HCT116 (cell line): ENCODE results near the gene PDF.
"Not testable (repeated sequence)": the region's sequence is repeated elsewhere in the genome, so short reads cannot be mapped to it uniquely, and the experiment has no call there.

Source experiments
- EGR1 ChIP-seq: IDR thresholded peaks from 2 replicates; pipeline ENCODE4 v1.6.1; 2012; ENCODE audit warnings: low read depth
- EZH2phosphoT487 ChIP-seq: fragments of 200-600 bp; IDR thresholded peaks from 2 replicates; pipeline ENCODE4 v1.6.1; 2018; ENCODE audit warnings: antibody characterized with exemption, borderline replicate concordance
- POLR2A ChIP-seq: IDR thresholded peaks from 2 replicates; pipeline ENCODE4 v1.7.0; 2011; ENCODE audit warnings: borderline replicate concordance; ENCODE audit not compliant: insufficient read depth, insufficient read length; ENCODE audit errors: extremely low read depth
- POLR2AphosphoS5 ChIP-seq: IDR thresholded peaks from 2 replicates; pipeline ENCODE4 v1.6.1; 2011; ENCODE audit warnings: mild to moderate bottlenecking, low read depth, low read length, moderate library complexity
- REST ChIP-seq: IDR thresholded peaks from 2 replicates; pipeline ENCODE4 v1.6.1; 2012; ENCODE audit warnings: low read depth
- SIN3A ChIP-seq: IDR thresholded peaks from 2 replicates; pipeline ENCODE4 v1.6.1; 2012; ENCODE audit warnings: low read depth
- SRF ChIP-seq: IDR thresholded peaks from 2 replicates; pipeline ENCODE4 v1.6.1; 2012; ENCODE audit warnings: low read depth
- TCF7L2 ChIP-seq: IDR thresholded peaks from 2 replicates; pipeline ENCODE4 v1.7.0; 2011; ENCODE audit warnings: borderline replicate concordance, inconsistent platforms; ENCODE audit not compliant: insufficient read depth, insufficient read length; ENCODE audit errors: extremely low read depth
- YY1 ChIP-seq: IDR thresholded peaks from 2 replicates; pipeline ENCODE4 v1.6.1; 2011; ENCODE audit warnings: low read length, low read depth, moderate library complexity, mild to moderate bottlenecking; ENCODE audit not compliant: insufficient replicate concordance; ENCODE audit errors: extremely low read depth
- ZBTB33 ChIP-seq: IDR thresholded peaks from 2 replicates; pipeline ENCODE4 v1.6.1; 2011; ENCODE audit warnings: mild to moderate bottlenecking, low read length, moderate library complexity; ENCODE audit not compliant: insufficient replicate concordance; ENCODE audit errors: extremely low read depth
- TF ChIP-seq, protein P1 (sequence below), 3 experiments: fragments of 200-600 bp in 1 of 3; sonication (generic) in 1 of 3; IDR thresholded peaks in 2 of 3; conservative IDR thresholded peaks in 1 of 3; 2 replicates each; pipeline ENCODE4 v1.5.1; 2012 to 2017; ENCODE audit warnings: low read depth in 2 of 3, low read length in 2 of 3, antibody characterized with exemption in 1 of 3, borderline replicate concordance in 1 of 3, control low read depth in 1 of 3, mild to moderate bottlenecking in 1 of 3, mixed read lengths in 1 of 3, mixed run types in 1 of 3, moderate library complexity in 1 of 3; ENCODE audit not compliant: insufficient read depth in 1 of 3

DNA sequence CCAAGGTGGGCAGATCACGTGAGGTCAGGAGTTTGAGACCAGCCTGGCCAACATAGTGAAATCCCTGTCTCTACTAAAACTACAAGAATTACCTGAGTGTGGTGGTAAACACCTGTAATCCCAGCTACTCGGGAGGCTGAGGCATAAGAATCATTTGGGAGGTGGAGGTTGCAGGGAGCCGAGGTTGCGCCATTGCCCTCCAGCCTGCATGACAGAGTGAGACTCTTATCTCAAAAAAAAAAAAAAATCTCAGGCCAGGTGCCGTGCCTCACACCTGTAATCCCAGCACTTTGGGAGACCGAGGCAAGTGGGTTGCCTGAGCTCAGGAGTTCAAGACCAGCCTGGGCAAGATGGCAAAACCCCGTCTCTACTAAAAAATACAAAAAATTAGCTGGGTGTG lies 33.6 kb downstream of the PDF start:
- not testable (repeated sequence) for TF ChIP-seq POLR2AphosphoS5, EGR1, TCF7L2, POLR2A, YY1, REST, SIN3A, ZBTB33, EZH2phosphoT487, SRF
- TF ChIP-seq, protein P1, sequence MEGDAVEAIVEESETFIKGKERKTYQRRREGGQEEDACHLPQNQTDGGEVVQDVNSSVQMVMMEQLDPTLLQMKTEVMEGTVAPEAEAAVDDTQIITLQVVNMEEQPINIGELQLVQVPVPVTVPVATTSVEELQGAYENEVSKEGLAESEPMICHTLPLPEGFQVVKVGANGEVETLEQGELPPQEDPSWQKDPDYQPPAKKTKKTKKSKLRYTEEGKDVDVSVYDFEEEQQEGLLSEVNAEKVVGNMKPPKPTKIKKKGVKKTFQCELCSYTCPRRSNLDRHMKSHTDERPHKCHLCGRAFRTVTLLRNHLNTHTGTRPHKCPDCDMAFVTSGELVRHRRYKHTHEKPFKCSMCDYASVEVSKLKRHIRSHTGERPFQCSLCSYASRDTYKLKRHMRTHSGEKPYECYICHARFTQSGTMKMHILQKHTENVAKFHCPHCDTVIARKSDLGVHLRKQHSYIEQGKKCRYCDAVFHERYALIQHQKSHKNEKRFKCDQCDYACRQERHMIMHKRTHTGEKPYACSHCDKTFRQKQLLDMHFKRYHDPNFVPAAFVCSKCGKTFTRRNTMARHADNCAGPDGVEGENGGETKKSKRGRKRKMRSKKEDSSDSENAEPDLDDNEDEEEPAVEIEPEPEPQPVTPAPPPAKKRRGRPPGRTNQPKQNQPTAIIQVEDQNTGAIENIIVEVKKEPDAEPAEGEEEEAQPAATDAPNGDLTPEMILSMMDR (IDR thresholded peaks at IDR 0.05 in 2 of 3, conservative IDR thresholded peaks at IDR 0.05 in 1 of 3; ENCODE audit: borderline replicate concordance in 1 of 3, insufficient read depth in 1 of 3, low read depth in 2 of 3, low read length in 2 of 3) = not testable (repeated sequence)
